GM23338 (cell line): ENCODE results near the gene EIF4E2. TPM values are rescaled to one million over a fixed set of nuclear protein-coding genes. Genes with fewer than 3 reads are reported as not detected.

ENCODE experiments used
- ATAC-seq: fragments of 200-7000 bp; cut with Tn5 transposase; 3 replicates; pipeline ENCODE4 v1.9.1; 2020
- DNase-seq: peaks from one replicate; pipeline ENCODE4 v3.0.0-alpha.2; 2015; ENCODE audit warnings: low spot score
- H2AFZ ChIP-seq: fragments of 200-600 bp; sonication (generic); 2 replicates; pipeline ENCODE4 v1.8.0; 2016; ENCODE audit warnings: antibody characterized with exemption, mild to moderate bottlenecking, moderate library complexity
- H3F3A ChIP-seq: fragments of 200-600 bp; sonication (generic); replicated peaks from 2 replicates; pipeline ENCODE4 v1.8.0; 2017; ENCODE audit warnings: antibody characterized with exemption, mixed run types, low read depth
- H3K27ac ChIP-seq: fragments of 200-600 bp; sonication (generic); 2 replicates; pipeline ENCODE4 v1.6.1; 2016; ENCODE audit warnings: low read depth
- H3K27me3 ChIP-seq: fragments of 200-600 bp; sonication (generic); 2 replicates; pipeline ENCODE4 v1.8.0; 2016; ENCODE audit warnings: mild to moderate bottlenecking, mixed run types, moderate library complexity; ENCODE audit not compliant: insufficient read depth
- H3K36me3 ChIP-seq: fragments of 200-600 bp; sonication (generic); 2 replicates; pipeline ENCODE4 v1.8.0; 2016; ENCODE audit warnings: mild to moderate bottlenecking; ENCODE audit not compliant: insufficient read depth
- H3K4me1 ChIP-seq: fragments of 200-600 bp; sonication (generic); 2 replicates; pipeline ENCODE4 v1.8.0; 2016; ENCODE audit warnings: mild to moderate bottlenecking, moderate library complexity; ENCODE audit not compliant: insufficient read depth
- H3K4me2 ChIP-seq: fragments of 200-600 bp; sonication (generic); 2 replicates; pipeline ENCODE4 v1.7.1; 2017; ENCODE audit warnings: mixed run types
- H3K4me3 ChIP-seq: fragments of 200-600 bp; sonication (generic); 2 replicates; pipeline ENCODE4 v1.6.1; 2016; ENCODE audit warnings: mixed run types
- H3K79me2 ChIP-seq: fragments of 200-600 bp; sonication (generic); replicated peaks from 2 replicates; pipeline ENCODE4 v1.8.0; 2017; ENCODE audit warnings: mild to moderate bottlenecking; ENCODE audit not compliant: insufficient read depth
- H3K9me2 ChIP-seq: fragments of 200-600 bp; sonication (generic); 2 replicates; pipeline ENCODE4 v1.8.0; 2017; ENCODE audit not compliant: insufficient read depth
- H4K20me1 ChIP-seq: fragments of 200-600 bp; sonication (generic); replicated peaks from 2 replicates; pipeline ENCODE4 v1.8.0; 2017; ENCODE audit warnings: mild to moderate bottlenecking; ENCODE audit not compliant: insufficient read depth
- H3K27ac Mint-ChIP-seq: 2 replicates; pipeline ENCODE4 v1.8.0; 2020; ENCODE audit warnings: inconsistent platforms, mild to moderate bottlenecking, moderate library complexity, mixed read lengths
- H3K27me3 Mint-ChIP-seq: 3 replicates; pipeline ENCODE4 v1.8.0; 2022; ENCODE audit warnings: low read depth, mild to moderate bottlenecking, moderate library complexity, mixed read lengths, inconsistent platforms; ENCODE audit not compliant: insufficient read depth, poor library complexity
- H3K36me3 Mint-ChIP-seq: 3 replicates; pipeline ENCODE4 v1.8.0; 2021; ENCODE audit warnings: low read depth, mild to moderate bottlenecking, inconsistent platforms, moderate library complexity, mixed read lengths
- H3K4me1 Mint-ChIP-seq: 3 replicates; pipeline ENCODE4 v1.8.0; 2020; ENCODE audit warnings: mild to moderate bottlenecking, inconsistent platforms, mixed read lengths
- H3K4me3 Mint-ChIP-seq: 3 replicates; pipeline ENCODE4 v1.8.0; 2021; ENCODE audit warnings: moderate library complexity, mild to moderate bottlenecking, inconsistent platforms, mixed read lengths
- H3K9me3 Mint-ChIP-seq: 3 replicates; pipeline ENCODE4 v1.8.0; 2020; ENCODE audit warnings: moderate library complexity, mild to moderate bottlenecking, inconsistent platforms, mixed read lengths
- CREB1 ChIP-seq: fragments of 250-450 bp; sonication (Bioruptor Pico); IDR thresholded peaks from 2 replicates; pipeline ENCODE4 v1.5.0; 2020; ENCODE audit warnings: low read depth, mild to moderate bottlenecking, moderate library complexity
- EZH2 ChIP-seq: fragments of 200-600 bp; sonication (generic); IDR thresholded peaks from one replicate; pipeline ENCODE4 v1.8.0; 2017; ENCODE audit warnings: antibody characterized with exemption, mild to moderate bottlenecking, low read depth; ENCODE audit not compliant: unreplicated experiment
- EZH2phosphoT487 ChIP-seq: fragments of 200-600 bp; sonication (generic); IDR thresholded peaks from one replicate; pipeline ENCODE4 v1.8.1; 2018; ENCODE audit warnings: antibody characterized with exemption; ENCODE audit not compliant: unreplicated experiment
- JUNB ChIP-seq: IDR thresholded peaks from one replicate; pipeline ENCODE4 v1.6.1; 2016; ENCODE audit warnings: antibody characterized with exemption; ENCODE audit not compliant: unreplicated experiment
- NANOG ChIP-seq: IDR thresholded peaks from 2 replicates; pipeline ENCODE4 v1.6.1; 2016; ENCODE audit warnings: antibody characterized with exemption, borderline replicate concordance
- POLR2AphosphoS5 ChIP-seq: IDR thresholded peaks from 2 replicates; pipeline ENCODE4 v1.6.1; 2016; ENCODE audit warnings: antibody characterized with exemption, low read depth
- STAT1 ChIP-seq: IDR thresholded peaks from one replicate; pipeline ENCODE4 v1.6.1; 2016; ENCODE audit warnings: antibody characterized with exemption; ENCODE audit not compliant: unreplicated experiment
- ZNF331 ChIP-seq: fragments of 250-450 bp; sonication (Bioruptor Pico); IDR thresholded peaks from 2 replicates; pipeline ENCODE4 v1.5.0; 2020; ENCODE audit warnings: low read depth, mild to moderate bottlenecking, moderate library complexity
- polyA plus RNA-seq: library from polyadenylated mRNA; unstranded; fragments of >200 nt; fragmentation: Nextera tagmentation; extraction: Ambion mirVana; gene quantifications from 2 replicates; pipeline ENCODE4 v1.2.1, GENCODE V29; 2016
- total RNA-seq: library from RNA; depleted of rRNA; stranded (reverse); fragments of >200 nt; shearing (Covaris generic); gene quantifications from 2 replicates; pipeline ENCODE4 v1.2.3, GENCODE V29; 2014
- TF ChIP-seq, protein P1 (sequence below): IDR thresholded peaks from one replicate; pipeline ENCODE4 v1.6.1; 2018; ENCODE audit warnings: antibody characterized with exemption; ENCODE audit not compliant: unreplicated experiment
- TF ChIP-seq, protein P2 (sequence below): IDR thresholded peaks from 2 replicates; pipeline ENCODE4 v1.6.1; 2016; ENCODE audit warnings: antibody characterized with exemption

The EIF4E2 gene
- total and polyA plus RNA-seq, 2 experiments from 2014 or later: 68.1 to 152 TPM

DNA sequence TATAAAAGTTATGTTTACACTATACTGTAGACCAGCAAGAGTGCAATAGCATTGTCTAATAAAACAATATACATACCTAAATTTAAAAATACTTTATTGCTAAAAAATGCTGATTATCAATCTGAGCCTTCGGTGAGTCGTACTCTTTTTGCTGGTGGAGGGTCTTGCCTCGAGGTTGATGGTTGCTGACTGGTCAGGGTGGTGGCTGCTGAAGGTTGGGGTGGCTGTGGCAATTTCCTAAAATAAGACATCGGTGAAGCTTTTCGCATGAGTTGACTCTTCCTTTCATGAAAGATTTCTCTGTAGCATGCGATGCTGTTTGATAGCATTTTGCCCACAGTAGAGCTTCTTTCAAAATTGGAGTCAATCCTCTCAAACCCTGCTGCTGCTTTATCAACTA, 2.5 kb upstream of the EIF4E2 start (continued):
- TF ChIP-seq, protein P1, sequence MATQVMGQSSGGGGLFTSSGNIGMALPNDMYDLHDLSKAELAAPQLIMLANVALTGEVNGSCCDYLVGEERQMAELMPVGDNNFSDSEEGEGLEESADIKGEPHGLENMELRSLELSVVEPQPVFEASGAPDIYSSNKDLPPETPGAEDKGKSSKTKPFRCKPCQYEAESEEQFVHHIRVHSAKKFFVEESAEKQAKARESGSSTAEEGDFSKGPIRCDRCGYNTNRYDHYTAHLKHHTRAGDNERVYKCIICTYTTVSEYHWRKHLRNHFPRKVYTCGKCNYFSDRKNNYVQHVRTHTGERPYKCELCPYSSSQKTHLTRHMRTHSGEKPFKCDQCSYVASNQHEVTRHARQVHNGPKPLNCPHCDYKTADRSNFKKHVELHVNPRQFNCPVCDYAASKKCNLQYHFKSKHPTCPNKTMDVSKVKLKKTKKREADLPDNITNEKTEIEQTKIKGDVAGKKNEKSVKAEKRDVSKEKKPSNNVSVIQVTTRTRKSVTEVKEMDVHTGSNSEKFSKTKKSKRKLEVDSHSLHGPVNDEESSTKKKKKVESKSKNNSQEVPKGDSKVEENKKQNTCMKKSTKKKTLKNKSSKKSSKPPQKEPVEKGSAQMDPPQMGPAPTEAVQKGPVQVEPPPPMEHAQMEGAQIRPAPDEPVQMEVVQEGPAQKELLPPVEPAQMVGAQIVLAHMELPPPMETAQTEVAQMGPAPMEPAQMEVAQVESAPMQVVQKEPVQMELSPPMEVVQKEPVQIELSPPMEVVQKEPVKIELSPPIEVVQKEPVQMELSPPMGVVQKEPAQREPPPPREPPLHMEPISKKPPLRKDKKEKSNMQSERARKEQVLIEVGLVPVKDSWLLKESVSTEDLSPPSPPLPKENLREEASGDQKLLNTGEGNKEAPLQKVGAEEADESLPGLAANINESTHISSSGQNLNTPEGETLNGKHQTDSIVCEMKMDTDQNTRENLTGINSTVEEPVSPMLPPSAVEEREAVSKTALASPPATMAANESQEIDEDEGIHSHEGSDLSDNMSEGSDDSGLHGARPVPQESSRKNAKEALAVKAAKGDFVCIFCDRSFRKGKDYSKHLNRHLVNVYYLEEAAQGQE: no peak
- TF ChIP-seq EZH2phosphoT487: no peak
- no peak for TF ChIP-seq STAT1
- TF ChIP-seq EZH2: no peak
- no peak for TF ChIP-seq NANOG

DNA sequence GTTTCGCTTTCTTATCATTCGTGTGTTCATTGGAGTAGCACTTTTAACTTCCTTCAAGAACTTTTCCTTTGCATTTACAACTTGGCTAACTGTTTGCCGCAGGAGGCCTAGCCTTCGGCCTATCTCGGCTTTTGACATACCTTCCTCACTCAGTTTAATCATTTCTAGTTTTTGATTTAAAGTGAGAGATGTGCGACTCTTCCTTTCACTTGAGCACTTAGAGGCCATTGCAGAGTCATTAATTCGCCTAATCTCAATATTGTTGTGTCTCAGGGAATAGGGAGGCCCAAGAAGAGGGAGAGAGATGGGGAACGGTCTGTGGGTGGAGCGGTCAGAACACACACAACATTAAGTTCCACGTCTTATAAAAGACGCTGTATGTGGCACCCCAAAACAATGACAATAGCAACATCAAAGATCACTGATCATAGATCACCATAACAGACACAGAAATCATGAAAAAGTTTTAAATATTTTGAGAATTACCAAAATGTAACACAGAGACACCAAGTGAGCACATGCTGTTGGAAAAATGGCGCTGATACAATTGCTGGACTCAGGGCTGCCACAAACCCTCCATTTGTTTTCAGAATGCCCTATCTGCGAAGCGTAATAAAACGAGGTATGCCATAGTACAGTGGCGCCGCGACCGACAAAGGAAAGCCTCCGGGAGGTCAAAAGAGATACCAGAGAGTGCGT, 685 bp upstream of the EIF4E2 start:
- Histone ChIP-seq H3K9me2 (no peaks in the 10 kb centered on the region), H3F3A (peaks cover 8% of the 10 kb centered on the region), H3K4me1 (peaks cover 12% of the 10 kb centered on the region), H3K4me3 (peak overlapping the region; percentile 96), H3K79me2 (peaks cover 76% of the 10 kb centered on the region), H3K36me3 (peaks cover 14% of the 10 kb centered on the region), H2AFZ (peak overlapping the region; percentile 91), H3K27ac (peak overlapping the region; percentile 98), H4K20me1 (peaks cover 21% of the 10 kb centered on the region), H3K27me3 (no peaks in the 10 kb centered on the region), H3K4me2 (peak overlapping the region; percentile 96)
- ATAC-seq (no peak; the same call in 2 of the 3 replicates), DNase-seq (no peak)
- H3K4me1 Mint-ChIP-seq: peaks cover 15% of the 10 kb centered on the region
- H3K27ac Mint-ChIP-seq: peak overlapping the region; percentile 99
- H3K27me3 Mint-ChIP-seq: peaks cover 6% of the 10 kb centered on the region
- peak overlapping the region; percentile 99 for H3K4me3 Mint-ChIP-seq
- H3K36me3 Mint-ChIP-seq: peaks cover 54% of the 10 kb centered on the region
- H3K9me3 Mint-ChIP-seq: peaks cover 15% of the 10 kb centered on the region; the same call in 2 of the 3 replicates
- TF ChIP-seq ZNF331 (CRISPR knock-in tag) (no peak), NANOG (no peak), POLR2AphosphoS5 (no peak), JUNB (no peak), CREB1 (no peak)
- TF ChIP-seq, protein P2, sequence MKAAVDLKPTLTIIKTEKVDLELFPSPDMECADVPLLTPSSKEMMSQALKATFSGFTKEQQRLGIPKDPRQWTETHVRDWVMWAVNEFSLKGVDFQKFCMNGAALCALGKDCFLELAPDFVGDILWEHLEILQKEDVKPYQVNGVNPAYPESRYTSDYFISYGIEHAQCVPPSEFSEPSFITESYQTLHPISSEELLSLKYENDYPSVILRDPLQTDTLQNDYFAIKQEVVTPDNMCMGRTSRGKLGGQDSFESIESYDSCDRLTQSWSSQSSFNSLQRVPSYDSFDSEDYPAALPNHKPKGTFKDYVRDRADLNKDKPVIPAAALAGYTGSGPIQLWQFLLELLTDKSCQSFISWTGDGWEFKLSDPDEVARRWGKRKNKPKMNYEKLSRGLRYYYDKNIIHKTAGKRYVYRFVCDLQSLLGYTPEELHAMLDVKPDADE: no peak
- TF ChIP-seq, protein P1: no peak
